NCI-H82 (cell line): ENCODE data around the gene AGL.
"Not testable (repeated sequence)": the region's sequence is repeated elsewhere in the genome, so short reads cannot be mapped to it uniquely, and the experiment has no call there.

Experiments used
- DNase-seq: peaks from one replicate; lab custom pipeline; 2025; lab: John Stamatoyannopoulos, UW

The AGL gene

DNA sequence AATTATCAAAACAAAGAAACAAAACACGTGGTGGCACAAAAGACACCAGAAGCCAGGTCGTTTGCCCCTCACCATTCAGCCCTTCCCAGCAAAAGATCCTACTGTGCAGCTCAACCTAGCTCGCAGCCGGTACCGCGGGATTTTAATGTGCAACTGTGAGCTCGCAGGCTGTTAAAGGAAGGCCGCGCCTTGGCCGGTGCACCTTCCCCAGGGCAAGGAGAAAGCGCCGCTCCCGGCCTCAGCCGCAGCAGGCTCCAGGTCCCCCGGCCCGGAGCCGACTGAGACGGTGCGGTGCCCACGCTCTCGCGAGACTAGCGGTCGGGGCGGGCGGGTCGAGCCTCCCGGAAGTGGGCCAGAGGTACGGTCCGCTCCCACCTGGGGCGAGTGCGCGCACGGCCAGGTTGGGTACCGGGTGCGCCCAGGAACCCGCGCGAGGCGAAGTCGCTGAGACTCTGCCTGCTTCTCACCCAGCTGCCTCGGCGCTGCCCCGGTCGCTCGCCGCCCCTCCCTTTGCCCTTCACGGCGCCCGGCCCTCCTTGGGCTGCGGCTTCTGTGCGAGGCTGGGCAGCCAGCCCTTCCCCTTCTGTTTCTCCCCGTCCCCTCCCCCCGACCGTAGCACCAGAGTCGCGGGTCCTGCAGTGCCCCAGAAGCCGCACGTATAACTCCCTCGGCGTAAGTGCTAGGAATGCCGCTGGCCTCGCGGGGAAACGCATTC lies at the start of gene AGL:
Gene AGL, plus strand, starts transcription at position 618 of the 715 bp plus-strand sequence. CDS start 682 bp downstream, outside the sequence.
- DNase-seq = peak; percentile 98

- DNase-seq = no peak
These were observed 48.6 kb upstream of the AGL start for GRCh38 chr1:99801584-99801983.

- no peak for DNase-seq
These were observed 43.3 kb upstream of the AGL start for GRCh38 chr1:99806882-99807281.

- peak; percentile 97 for DNase-seq
These were observed 41.6 kb upstream of the AGL start for GRCh38 chr1:99808391-99809115.

GRCh38 chr1:99811075-99811474 lies 39.1 kb upstream of the AGL start:
- peak; percentile 98 for DNase-seq

DNA sequence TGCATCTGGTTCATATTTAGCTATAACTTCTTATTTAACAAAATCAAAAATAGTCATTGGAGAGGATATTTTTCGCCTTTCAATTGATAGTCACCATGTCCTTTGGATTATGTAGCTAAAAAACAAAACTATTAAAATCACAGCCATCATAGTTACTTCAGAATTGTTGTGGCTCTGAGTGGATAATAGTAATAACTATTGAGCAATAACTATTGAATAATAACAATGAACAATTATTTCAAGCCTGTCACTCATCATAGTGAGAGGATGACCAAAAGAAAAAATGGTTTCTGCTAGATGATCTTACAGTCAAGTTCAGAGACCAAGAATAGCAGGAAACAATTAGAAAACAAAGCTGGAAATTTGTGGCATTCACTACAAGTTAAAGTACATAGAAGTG lies 38.4 kb upstream of the AGL start:
- DNase-seq = no peak

GRCh38 chr1:99814373-99814900 lies 35.7 kb upstream of the AGL start:
- no peak for DNase-seq

DNA sequence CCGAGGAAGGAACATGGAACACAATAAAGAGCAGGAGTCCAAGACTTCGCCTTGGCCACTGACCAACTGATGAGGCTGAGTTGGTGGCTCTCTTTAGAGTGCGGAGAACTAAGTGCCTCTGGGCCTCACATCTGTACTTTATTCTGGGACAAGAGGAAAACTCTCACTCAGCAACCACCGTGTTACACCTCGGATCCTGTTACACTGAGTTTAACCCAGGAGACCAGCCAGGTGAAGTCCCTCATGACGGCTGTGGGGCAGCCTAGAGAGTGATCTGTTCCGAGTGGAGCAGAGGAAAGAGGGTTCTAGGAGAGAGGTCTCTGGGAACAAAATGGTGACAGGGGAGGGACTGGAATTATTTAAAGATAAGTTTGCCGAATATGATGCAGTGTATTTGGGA lies 33.5 kb upstream of the AGL start:
- DNase-seq = no peak

GRCh38 chr1:99818063-99818699 lies 32.0 kb upstream of the AGL start:
- no peak for DNase-seq

- peak; percentile 35 for DNase-seq
These were observed 29.6 kb upstream of the AGL start for GRCh38 chr1:99820546-99820945.

- peak; percentile 15 for DNase-seq
These were observed 25.1 kb upstream of the AGL start for GRCh38 chr1:99825098-99825497.

GRCh38 chr1:99825702-99826101 lies 24.5 kb upstream of the AGL start:
- no peak for DNase-seq

DNA sequence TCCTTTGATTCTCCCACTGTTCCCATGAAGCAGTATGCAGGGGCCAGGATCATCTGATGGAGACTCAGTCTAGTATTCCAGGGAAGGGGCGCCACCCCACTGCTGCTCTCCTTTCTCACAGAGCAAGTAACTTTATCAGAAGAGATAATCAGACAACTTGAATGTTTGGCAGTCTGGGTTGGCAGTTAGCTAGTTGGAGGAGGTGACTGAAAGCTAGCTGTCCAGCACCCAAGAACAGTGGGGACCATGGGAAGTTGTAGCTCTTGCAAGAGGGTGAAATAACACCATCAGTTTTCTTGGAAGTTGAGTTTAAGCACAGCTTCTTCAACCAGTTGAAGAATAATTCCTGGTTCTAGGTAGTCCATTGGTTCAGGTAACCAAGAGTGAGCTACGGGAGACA lies 22.2 kb upstream of the AGL start:
- DNase-seq = no peak

DNA sequence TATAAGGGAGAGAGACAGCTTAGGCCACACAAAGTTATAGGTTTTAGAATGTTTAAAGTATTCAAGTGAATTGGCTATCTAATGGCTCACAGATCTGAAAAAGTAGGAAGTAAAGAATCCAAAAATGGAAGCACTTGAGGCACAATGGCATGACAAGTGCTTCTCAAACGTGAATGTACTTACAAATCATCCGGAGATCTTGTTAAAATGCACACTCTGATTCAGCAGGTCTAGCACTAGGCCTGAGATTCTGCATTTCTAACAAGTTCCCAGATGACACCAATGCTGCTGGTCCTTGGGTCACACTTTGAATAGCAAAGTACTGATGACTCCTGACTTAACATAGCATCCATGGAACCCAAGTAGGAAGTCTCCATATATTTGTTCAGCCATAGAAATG lies 20.9 kb upstream of the AGL start:
- no peak for DNase-seq

- not testable (repeated sequence) for DNase-seq
These were observed 16.2 kb upstream of the AGL start for GRCh38 chr1:99833911-99834310.

DNA sequence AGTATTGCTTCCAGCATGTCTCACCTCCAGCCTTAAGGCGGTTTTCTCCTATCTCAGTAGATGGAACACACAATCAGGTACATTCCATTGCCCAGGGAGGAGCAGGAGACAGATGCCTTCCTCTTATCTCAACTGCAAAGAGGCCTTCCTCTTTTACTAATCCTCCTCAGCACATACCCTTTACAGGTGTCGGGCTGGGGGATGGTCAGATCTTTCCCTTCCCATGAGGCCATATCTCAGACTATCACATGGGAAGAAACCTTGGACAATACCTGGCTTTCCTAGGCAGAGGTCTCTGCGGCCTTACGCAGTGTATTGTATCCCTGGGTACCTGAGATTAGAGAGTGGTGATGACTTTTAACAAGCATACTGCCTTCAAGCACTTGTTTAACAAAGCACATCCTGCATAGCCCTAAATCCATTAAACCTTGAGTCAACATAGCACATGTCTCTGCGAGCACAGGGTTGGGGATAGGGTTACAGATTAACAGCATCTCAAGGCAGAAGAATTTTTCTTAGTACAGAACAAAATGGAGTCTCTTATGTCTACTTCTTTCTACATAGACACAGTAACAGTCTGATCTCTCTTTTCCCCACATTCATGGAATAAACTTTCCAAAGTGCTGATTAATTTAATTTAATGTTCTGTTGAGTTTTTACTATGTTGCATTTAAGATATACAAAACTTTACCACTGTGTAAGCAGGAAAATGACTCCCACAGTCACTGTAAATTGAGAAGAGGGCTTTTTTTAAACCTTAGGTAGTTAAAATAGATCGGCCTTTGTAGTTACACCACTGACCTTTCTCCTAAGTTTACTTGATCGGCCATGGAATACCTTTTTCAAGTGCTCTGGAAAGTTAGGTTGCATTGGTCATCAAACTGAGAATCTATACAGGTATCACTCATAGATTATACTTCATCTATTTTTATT lies 13.7 kb upstream of the AGL start:
- DNase-seq = peak; percentile 90

GRCh38 chr1:99840353-99840752 lies 9.8 kb upstream of the AGL start:
- not testable (repeated sequence) for DNase-seq

GRCh38 chr1:99843760-99844159 lies 6.4 kb upstream of the AGL start:
- DNase-seq = peak; percentile 25

GRCh38 chr1:99845201-99845600 lies 5.0 kb upstream of the AGL start:
- peak; percentile 93 for DNase-seq

- peak; percentile 90 for DNase-seq
These were observed 783 bp upstream of the AGL start for GRCh38 chr1:99849413-99849743.

DNA sequence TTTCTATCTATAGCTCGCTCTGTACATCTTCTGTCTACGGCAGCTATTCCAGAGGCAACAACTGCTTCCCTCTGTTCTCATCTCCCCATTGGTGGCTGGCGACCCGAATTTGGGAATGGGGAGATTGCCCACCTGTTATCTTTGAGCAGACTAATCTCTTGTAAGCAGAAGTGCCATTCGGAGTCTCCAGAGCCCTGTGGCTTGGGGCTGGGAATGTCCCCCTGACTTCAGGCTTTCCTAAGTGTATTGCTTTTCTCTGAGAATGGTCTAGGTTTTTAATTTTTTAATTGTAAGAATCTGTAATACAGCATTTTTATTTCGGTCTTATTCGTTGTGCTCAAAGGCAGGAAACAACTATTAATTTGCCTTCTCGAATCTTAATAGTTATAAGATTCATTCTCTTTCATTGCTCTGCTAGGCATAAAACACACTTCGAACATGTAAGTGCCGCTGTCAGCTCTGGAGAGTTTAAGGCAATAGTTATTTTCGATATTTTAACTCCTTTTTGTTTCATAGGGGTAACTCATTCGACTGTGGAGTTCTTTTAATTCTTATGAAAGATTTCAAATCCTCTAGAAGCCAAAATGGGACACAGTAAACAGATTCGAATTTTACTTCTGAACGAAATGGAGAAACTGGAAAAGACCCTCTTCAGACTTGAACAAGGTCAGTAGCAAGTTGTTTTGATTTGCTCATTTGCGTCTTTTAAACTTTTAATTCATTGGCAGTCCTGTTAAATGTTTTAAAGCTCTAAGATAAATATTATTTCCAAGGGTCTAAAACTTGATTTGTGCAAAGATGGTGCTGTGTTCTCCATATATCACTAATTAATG lies 514 bp downstream of the AGL start:
- peak; percentile 98 for DNase-seq
